Activated naive CD8-positive, alpha-beta T cell treated with anti-CD3 and anti-CD28 coated beads, Interleukin-2, amount 10 ng/mL, durations not matched to agents 7 days and 5 days (primary cell): ENCODE results near the gene ADGRD1. TPM values are rescaled to one million over a fixed set of nuclear protein-coding genes. Genes with fewer than 3 reads are reported as not detected.

Experiments
- ATAC-seq: fragments of 150-1000 bp; cut with Tn5 transposase; one replicate; pipeline ENCODE4 v1.10.0; 2021; ENCODE audit warnings: low read depth, moderate library complexity
- POLR2A ChIA-PET: fragments of 350-600 bp; sonication (Branson Sonifier 250); formaldehyde crosslinking; loops from one replicate; lab custom pipeline; 2021; ENCODE audit warnings: antibody characterized with exemption; lab: Charles Lee
- DNase-seq: peaks from one replicate; pipeline ENCODE4 v3.0.0; 2021
- H3K27ac Mint-ChIP-seq: one replicate; pipeline ENCODE4 v1.8.0; 2022; ENCODE audit warnings: mild to moderate bottlenecking, mixed read lengths
- H3K27me3 Mint-ChIP-seq: one replicate; pipeline ENCODE4 v1.8.0; 2022; ENCODE audit warnings: mild to moderate bottlenecking, moderate library complexity, mixed read lengths
- H3K36me3 Mint-ChIP-seq: one replicate; pipeline ENCODE4 v1.8.0; 2021; ENCODE audit warnings: mild to moderate bottlenecking, mixed read lengths
- H3K4me1 Mint-ChIP-seq: one replicate; pipeline ENCODE4 v1.8.0; 2021; ENCODE audit warnings: mixed read lengths
- H3K4me3 Mint-ChIP-seq: one replicate; pipeline ENCODE4 v1.8.0; 2022; ENCODE audit warnings: mild to moderate bottlenecking, moderate library complexity, mixed read lengths
- H3K9me3 Mint-ChIP-seq: one replicate; pipeline ENCODE4 v1.8.0; 2021; ENCODE audit warnings: mixed read lengths
- total RNA-seq, 2 experiments: library from RNA; stranded (reverse); gene quantifications; one replicate each; pipeline ENCODE4 v1.2.3, GENCODE V29; 2021

Gene ADGRD1
- total RNA-seq, 2 experiments from 2014 or later: not detected

- no peak for ATAC-seq
- no peaks in the 10 kb centered on the region for H3K36me3 Mint-ChIP-seq
- POLR2A ChIA-PET: no interaction called here
- no peak for DNase-seq
- no peaks in the 10 kb centered on the region for H3K9me3 Mint-ChIP-seq
- H3K4me1 Mint-ChIP-seq: peaks cover 1% of the 10 kb centered on the region
- H3K4me3 Mint-ChIP-seq: no peak overlapping the region
- peaks cover 7% of the 10 kb centered on the region for H3K27me3 Mint-ChIP-seq
- H3K27ac Mint-ChIP-seq: no peak overlapping the region
These were observed 22.5 kb downstream of the ADGRD1 start for GRCh38 chr12:130976171-130976720.

GRCh38 chr12:130977046-130977742, 23.5 kb downstream of the ADGRD1 start:
- no peaks in the 10 kb centered on the region for H3K9me3 Mint-ChIP-seq
- POLR2A ChIA-PET: no interaction called here
- no peaks in the 10 kb centered on the region for H3K36me3 Mint-ChIP-seq
- ATAC-seq (no peak), DNase-seq (no peak)
- peaks cover 1% of the 10 kb centered on the region for H3K4me1 Mint-ChIP-seq
- H3K27ac Mint-ChIP-seq: no peak overlapping the region
- peaks cover 10% of the 10 kb centered on the region for H3K27me3 Mint-ChIP-seq
- H3K4me3 Mint-ChIP-seq: no peak overlapping the region

GRCh38 chr12:130977743-130978095, 24.0 kb downstream of the ADGRD1 start:
- H3K27ac Mint-ChIP-seq: no peak overlapping the region
- peaks cover 1% of the 10 kb centered on the region for H3K4me1 Mint-ChIP-seq
- DNase-seq: no peak
- H3K9me3 Mint-ChIP-seq: no peaks in the 10 kb centered on the region
- no peak for ATAC-seq
- peaks cover 16% of the 10 kb centered on the region for H3K27me3 Mint-ChIP-seq
- H3K36me3 Mint-ChIP-seq: no peaks in the 10 kb centered on the region
- POLR2A ChIA-PET: no interaction called here
- H3K4me3 Mint-ChIP-seq: no peak overlapping the region

GRCh38 chr12:130978785-130979184, 25.1 kb downstream of the ADGRD1 start:
- H3K36me3 Mint-ChIP-seq: no peaks in the 10 kb centered on the region
- H3K4me1 Mint-ChIP-seq: peaks cover 1% of the 10 kb centered on the region
- H3K27me3 Mint-ChIP-seq: peaks cover 16% of the 10 kb centered on the region
- DNase-seq (no peak), ATAC-seq (no peak)
- H3K9me3 Mint-ChIP-seq: no peaks in the 10 kb centered on the region
- H3K27ac Mint-ChIP-seq: no peak overlapping the region
- no peak overlapping the region for H3K4me3 Mint-ChIP-seq
- POLR2A ChIA-PET: no interaction called here

- Mint-ChIP-seq H3K27me3 (peaks cover 20% of the 10 kb centered on the region), H3K36me3 (no peaks in the 10 kb centered on the region)
These were observed 27.5 kb downstream of the ADGRD1 start for GRCh38 chr12:130981074-130981742.

GRCh38 chr12:130981911-130982310, 28.2 kb downstream of the ADGRD1 start:
- no peak for ATAC-seq
- H3K36me3 Mint-ChIP-seq: no peaks in the 10 kb centered on the region
- H3K27ac Mint-ChIP-seq: no peak overlapping the region
- H3K9me3 Mint-ChIP-seq: no peaks in the 10 kb centered on the region
- POLR2A ChIA-PET: no interaction called here
- H3K4me3 Mint-ChIP-seq: no peak overlapping the region
- peaks cover 24% of the 10 kb centered on the region for H3K27me3 Mint-ChIP-seq
- peaks cover 1% of the 10 kb centered on the region for H3K4me1 Mint-ChIP-seq
- no peak for DNase-seq

More at GRCh38 chr12:130981074-130981742, 27.5 kb downstream of the ADGRD1 start:
- no peak for DNase-seq
- POLR2A ChIA-PET: no interaction called here
- ATAC-seq: no peak
- H3K4me1 Mint-ChIP-seq: peaks cover 1% of the 10 kb centered on the region
- H3K9me3 Mint-ChIP-seq: no peaks in the 10 kb centered on the region
- no peak overlapping the region for H3K4me3 Mint-ChIP-seq
- no peak overlapping the region for H3K27ac Mint-ChIP-seq

GRCh38 chr12:130982565-130983225, 29.0 kb downstream of the ADGRD1 start:
- Mint-ChIP-seq H3K36me3 (no peaks in the 10 kb centered on the region), H3K4me1 (no peaks in the 10 kb centered on the region), H3K9me3 (no peaks in the 10 kb centered on the region), H3K27me3 (peaks cover 29% of the 10 kb centered on the region), H3K27ac (no peak overlapping the region), H3K4me3 (no peak overlapping the region)
- POLR2A ChIA-PET: no interaction called here
- DNase-seq (no peak), ATAC-seq (no peak)

GRCh38 chr12:130983328-130984017, 29.8 kb downstream of the ADGRD1 start:
- H3K4me1 Mint-ChIP-seq: no peaks in the 10 kb centered on the region
- H3K27ac Mint-ChIP-seq: no peak overlapping the region
- no peak overlapping the region for H3K4me3 Mint-ChIP-seq
- peaks cover 32% of the 10 kb centered on the region for H3K27me3 Mint-ChIP-seq
- POLR2A ChIA-PET: no interaction called here
- H3K36me3 Mint-ChIP-seq: no peaks in the 10 kb centered on the region
- no peaks in the 10 kb centered on the region for H3K9me3 Mint-ChIP-seq
- ATAC-seq: no peak
- DNase-seq: no peak

- Mint-ChIP-seq H3K9me3 (no peaks in the 10 kb centered on the region), H3K4me1 (no peaks in the 10 kb centered on the region), H3K27me3 (peaks cover 32% of the 10 kb centered on the region), H3K4me3 (no peak overlapping the region), H3K27ac (peak overlapping the region; percentile 27), H3K36me3 (no peaks in the 10 kb centered on the region)
- POLR2A ChIA-PET: no interaction called here
- ATAC-seq (no peak), DNase-seq (no peak)
These were observed 30.7 kb downstream of the ADGRD1 start for GRCh38 chr12:130984183-130985058.

GRCh38 chr12:130987151-130987931, 33.6 kb downstream of the ADGRD1 start:
- no peak overlapping the region for H3K4me3 Mint-ChIP-seq
- ATAC-seq: no peak
- H3K9me3 Mint-ChIP-seq: no peaks in the 10 kb centered on the region
- no peak for DNase-seq
- no peak overlapping the region for H3K27ac Mint-ChIP-seq
- POLR2A ChIA-PET: no interaction called here
- H3K36me3 Mint-ChIP-seq: no peaks in the 10 kb centered on the region
- peaks cover 37% of the 10 kb centered on the region for H3K27me3 Mint-ChIP-seq
- H3K4me1 Mint-ChIP-seq: no peaks in the 10 kb centered on the region

- POLR2A ChIA-PET: no interaction called here
- H3K4me1 Mint-ChIP-seq: peaks cover 2% of the 10 kb centered on the region
- DNase-seq: no peak
- no peaks in the 10 kb centered on the region for H3K36me3 Mint-ChIP-seq
- H3K27ac Mint-ChIP-seq: no peak overlapping the region
- no peak for ATAC-seq
- peaks cover 36% of the 10 kb centered on the region for H3K27me3 Mint-ChIP-seq
- no peaks in the 10 kb centered on the region for H3K9me3 Mint-ChIP-seq
- H3K4me3 Mint-ChIP-seq: no peak overlapping the region
These were observed 34.6 kb downstream of the ADGRD1 start for GRCh38 chr12:130988261-130988660.

- peaks cover 36% of the 10 kb centered on the region for H3K27me3 Mint-ChIP-seq
- no peak for DNase-seq
- H3K36me3 Mint-ChIP-seq: no peaks in the 10 kb centered on the region
- H3K27ac Mint-ChIP-seq: no peak overlapping the region
- H3K4me1 Mint-ChIP-seq: peaks cover 2% of the 10 kb centered on the region
- ATAC-seq: no peak
- no peaks in the 10 kb centered on the region for H3K9me3 Mint-ChIP-seq
- POLR2A ChIA-PET: no interaction called here
- no peak overlapping the region for H3K4me3 Mint-ChIP-seq
These were observed 35.0 kb downstream of the ADGRD1 start for GRCh38 chr12:130988751-130989150.
